Ishikawa (cell line): Measurements from ENCODE around the gene NAV2.

Source experiments
- EP300 ChIP-seq: IDR thresholded peaks from 2 replicates; pipeline ENCODE4 v1.6.1; 2012; ENCODE audit warnings: borderline replicate concordance
- FOXM1 ChIP-seq: IDR thresholded peaks from 2 replicates; pipeline ENCODE4 v1.6.1; 2012; ENCODE audit warnings: low read depth, borderline replicate concordance
- TCF12 ChIP-seq: IDR thresholded peaks from 2 replicates; pipeline ENCODE4 v1.6.1; 2012; ENCODE audit warnings: low read depth

GRCh38 chr11:19676475-19677380 lies 35.9 kb upstream of the NAV2 start:
- TF ChIP-seq FOXM1 (no peak), EP300 (no peak), TCF12 (no peak)
